ENCODE data around the gene HCN2.

DNA sequence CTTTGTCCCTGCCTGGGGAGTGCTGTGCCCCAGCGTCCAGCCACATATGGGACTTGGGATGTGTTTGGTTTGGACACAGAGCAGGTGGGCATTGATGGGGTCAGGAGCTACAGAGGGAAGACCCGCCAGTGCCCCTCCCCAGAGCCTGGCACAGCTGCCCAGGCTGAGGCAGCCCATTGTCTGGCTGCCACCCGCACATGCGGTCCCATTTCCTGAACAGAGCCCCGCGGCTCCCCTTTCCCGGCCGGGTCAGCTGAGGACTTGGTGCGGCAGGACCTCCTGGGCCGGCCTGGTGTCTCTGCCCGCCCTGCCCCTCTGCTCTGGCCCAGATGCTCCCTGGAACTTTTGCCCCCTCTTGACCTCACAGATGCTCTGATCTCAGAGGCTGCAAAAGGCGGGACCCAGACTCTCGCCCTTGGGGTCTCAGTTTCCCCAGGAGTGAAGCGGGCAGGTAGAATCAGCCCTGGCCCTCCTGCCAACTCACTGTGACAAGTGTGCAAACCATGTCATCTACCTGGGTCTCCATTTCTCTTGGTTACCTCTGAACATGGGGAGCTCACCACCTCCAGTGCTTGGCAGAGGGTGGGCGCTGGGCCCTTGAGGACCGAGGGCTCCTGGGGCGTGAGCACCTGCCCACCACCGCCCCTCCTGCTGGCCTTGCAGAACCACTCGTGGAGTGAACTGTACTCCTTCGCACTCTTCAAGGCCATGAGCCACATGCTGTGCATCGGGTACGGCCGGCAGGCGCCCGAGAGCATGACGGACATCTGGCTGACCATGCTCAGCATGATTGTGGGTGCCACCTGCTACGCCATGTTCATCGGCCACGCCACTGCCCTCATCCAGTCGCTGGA is 17.8 kb downstream of the HCN2 start:
- no peak for TF ChIP-seq POLR2A (IDR thresholded peaks at IDR 0.05)
- TF ChIP-seq, protein P1, sequence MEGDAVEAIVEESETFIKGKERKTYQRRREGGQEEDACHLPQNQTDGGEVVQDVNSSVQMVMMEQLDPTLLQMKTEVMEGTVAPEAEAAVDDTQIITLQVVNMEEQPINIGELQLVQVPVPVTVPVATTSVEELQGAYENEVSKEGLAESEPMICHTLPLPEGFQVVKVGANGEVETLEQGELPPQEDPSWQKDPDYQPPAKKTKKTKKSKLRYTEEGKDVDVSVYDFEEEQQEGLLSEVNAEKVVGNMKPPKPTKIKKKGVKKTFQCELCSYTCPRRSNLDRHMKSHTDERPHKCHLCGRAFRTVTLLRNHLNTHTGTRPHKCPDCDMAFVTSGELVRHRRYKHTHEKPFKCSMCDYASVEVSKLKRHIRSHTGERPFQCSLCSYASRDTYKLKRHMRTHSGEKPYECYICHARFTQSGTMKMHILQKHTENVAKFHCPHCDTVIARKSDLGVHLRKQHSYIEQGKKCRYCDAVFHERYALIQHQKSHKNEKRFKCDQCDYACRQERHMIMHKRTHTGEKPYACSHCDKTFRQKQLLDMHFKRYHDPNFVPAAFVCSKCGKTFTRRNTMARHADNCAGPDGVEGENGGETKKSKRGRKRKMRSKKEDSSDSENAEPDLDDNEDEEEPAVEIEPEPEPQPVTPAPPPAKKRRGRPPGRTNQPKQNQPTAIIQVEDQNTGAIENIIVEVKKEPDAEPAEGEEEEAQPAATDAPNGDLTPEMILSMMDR (IDR thresholded peaks at IDR 0.05): no peak

Measured in body of pancreas (tissue), 4 donors.